IPS-20b (cell line): ENCODE measurements around the gene PCGF1.
A peak's percentile ranks its signal among the peaks of the same experiment; 100 is the strongest.

Experiments
- H3K27ac ChIP-seq: one replicate; pipeline ENCODE4 v1.5.1; 2013; ENCODE audit warnings: low read length
- H3K27me3 ChIP-seq: 2 replicates; pipeline ENCODE4 v1.6.1; 2013; ENCODE audit warnings: mild to moderate bottlenecking, low read length, inconsistent platforms; ENCODE audit not compliant: insufficient read depth
- H3K36me3 ChIP-seq: 2 replicates; pipeline ENCODE4 v1.6.1; 2013; ENCODE audit warnings: low read depth, mild to moderate bottlenecking, inconsistent platforms, low read length, moderate library complexity; ENCODE audit not compliant: insufficient read depth
- H3K4me1 ChIP-seq: 2 replicates; pipeline ENCODE4 v1.6.1; 2013; ENCODE audit warnings: mild to moderate bottlenecking, control low read depth, inconsistent platforms, low read length, moderate library complexity; ENCODE audit not compliant: insufficient read depth
- H3K4me3 ChIP-seq: 2 replicates; pipeline ENCODE4 v1.5.1; 2013; ENCODE audit warnings: mild to moderate bottlenecking, low read length, inconsistent platforms
- H3K9ac ChIP-seq: 2 replicates; pipeline ENCODE4 v1.6.1; 2013; ENCODE audit warnings: low read depth, mild to moderate bottlenecking, inconsistent platforms, low read length, moderate library complexity
- H3K9me3 ChIP-seq: 2 replicates; pipeline ENCODE4 v1.6.1; 2013; ENCODE audit warnings: mild to moderate bottlenecking, low read depth, low read length, inconsistent platforms; ENCODE audit not compliant: insufficient read depth

Gene PCGF1

GRCh38 chr2:74534411-74534810 lies 26.9 kb upstream of the PCGF1 start:
- Histone ChIP-seq H3K4me1 (no peaks in the 10 kb centered on the region), H3K9me3 (no peaks in the 10 kb centered on the region), H3K27ac (no peak overlapping the region), H3K27me3 (peaks cover 6% of the 10 kb centered on the region; the same call in 1 of the 2 replicates), H3K36me3 (peaks cover 35% of the 10 kb centered on the region), H3K4me3 (no peak overlapping the region), H3K9ac (no peak overlapping the region)

- peaks cover 6% of the 10 kb centered on the region; the same call in 1 of the 2 replicates for H3K27me3 ChIP-seq
- no peak overlapping the region for H3K9ac ChIP-seq
- no peaks in the 10 kb centered on the region for H3K9me3 ChIP-seq
- H3K36me3 ChIP-seq: peaks cover 35% of the 10 kb centered on the region
- H3K27ac ChIP-seq: no peak overlapping the region
- no peak overlapping the region for H3K4me3 ChIP-seq
- no peaks in the 10 kb centered on the region for H3K4me1 ChIP-seq
Measured at GRCh38 chr2:74533464-74533863, 26.0 kb upstream of the PCGF1 start.

GRCh38 chr2:74532222-74532621 lies 24.7 kb upstream of the PCGF1 start:
- Histone ChIP-seq H3K27ac (no peak overlapping the region), H3K9ac (no peak overlapping the region), H3K4me1 (no peaks in the 10 kb centered on the region), H3K27me3 (peaks cover 6% of the 10 kb centered on the region; the same call in 1 of the 2 replicates), H3K9me3 (no peaks in the 10 kb centered on the region), H3K36me3 (peaks cover 46% of the 10 kb centered on the region), H3K4me3 (no peak overlapping the region)

- Histone ChIP-seq H3K4me3 (no peak overlapping the region), H3K36me3 (peaks cover 52% of the 10 kb centered on the region)
Measured at GRCh38 chr2:74531666-74532065, 24.2 kb upstream of the PCGF1 start.

GRCh38 chr2:74530239-74531187 lies 23.0 kb upstream of the PCGF1 start:
- Histone ChIP-seq H3K4me3 (peak overlapping the region; percentile 99), H3K36me3 (peaks cover 61% of the 10 kb centered on the region), H3K4me1 (no peaks in the 10 kb centered on the region), H3K9me3 (no peaks in the 10 kb centered on the region), H3K9ac (peak overlapping the region; percentile 75; the same call in 1 of the 2 replicates), H3K27me3 (peaks cover 6% of the 10 kb centered on the region; the same call in 1 of the 2 replicates), H3K27ac (no peak overlapping the region)

More at GRCh38 chr2:74531666-74532065, 24.2 kb upstream of the PCGF1 start:
- Histone ChIP-seq H3K9me3 (no peaks in the 10 kb centered on the region), H3K27ac (no peak overlapping the region), H3K4me1 (no peaks in the 10 kb centered on the region), H3K9ac (no peak overlapping the region), H3K27me3 (peaks cover 6% of the 10 kb centered on the region; the same call in 1 of the 2 replicates)

- H3K9me3 ChIP-seq: no peaks in the 10 kb centered on the region
- peak within 1 kb of the TSS; percentile 97 for H3K9ac ChIP-seq
- H3K4me3 ChIP-seq: peak within 1 kb of the TSS; percentile 99
- peaks cover 61% of the 10 kb centered on the region for H3K36me3 ChIP-seq
- peaks cover 6% of the 10 kb centered on the region; the same call in 1 of the 2 replicates for H3K27me3 ChIP-seq
- H3K4me1 ChIP-seq: no peaks in the 10 kb centered on the region
- peak within 1 kb of the TSS; percentile 53 for H3K27ac ChIP-seq
Measured at GRCh38 chr2:74529357-74530238, 22.1 kb upstream of the PCGF1 start, which contains the start of the genes AUP1 and HTRA2. Gene AUP1 (minus strand): TSS chr2:74529706. CDS start chr2:74529629, 77 bp downstream. Gene HTRA2 (plus strand): TSS chr2:74529933. CDS start chr2:74530007, 74 bp downstream.

DNA sequence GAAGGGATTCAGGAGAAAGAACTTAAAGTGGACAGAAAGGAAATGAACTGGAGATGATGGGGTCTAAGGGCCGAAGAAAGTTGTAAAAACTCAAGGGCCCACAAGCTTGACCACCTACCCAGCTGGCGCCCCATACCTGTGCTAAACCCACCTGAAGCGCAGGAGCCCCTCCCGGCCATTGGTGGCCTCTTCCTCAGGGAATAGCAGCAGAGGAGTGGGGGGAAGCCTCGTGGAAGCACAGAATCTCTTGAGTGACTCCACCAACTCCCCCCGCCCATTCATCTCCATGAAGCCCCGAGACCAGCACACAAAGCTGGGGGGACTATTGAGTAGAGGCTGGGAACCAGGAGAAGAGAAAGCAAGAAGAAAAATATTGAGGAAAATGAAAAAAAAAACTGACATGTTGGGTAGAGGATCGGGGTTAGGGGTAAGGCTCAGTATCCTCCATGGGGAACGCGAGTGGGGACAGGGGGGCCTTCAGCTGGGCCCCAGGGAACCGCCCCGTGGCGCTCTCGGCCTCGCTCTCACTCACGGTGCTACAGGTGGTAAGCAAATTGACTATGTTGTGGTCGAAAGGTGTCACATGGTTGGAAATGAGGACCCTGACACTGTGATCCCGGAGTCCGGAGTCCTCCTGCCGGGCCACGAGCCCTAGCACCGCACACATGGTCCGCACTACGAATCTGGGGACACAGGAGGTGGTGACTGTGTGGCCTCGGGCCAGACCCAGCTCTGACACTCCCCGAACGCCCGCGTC lies 21.3 kb upstream of the PCGF1 start:
- Histone ChIP-seq H3K27me3 (peaks cover 7% of the 10 kb centered on the region; the same call in 1 of the 2 replicates), H3K36me3 (peaks cover 53% of the 10 kb centered on the region), H3K4me3 (peak overlapping the region; percentile 99), H3K9ac (peak overlapping the region; percentile 97), H3K4me1 (no peaks in the 10 kb centered on the region), H3K9me3 (no peaks in the 10 kb centered on the region), H3K27ac (peak overlapping the region; percentile 53)

DNA sequence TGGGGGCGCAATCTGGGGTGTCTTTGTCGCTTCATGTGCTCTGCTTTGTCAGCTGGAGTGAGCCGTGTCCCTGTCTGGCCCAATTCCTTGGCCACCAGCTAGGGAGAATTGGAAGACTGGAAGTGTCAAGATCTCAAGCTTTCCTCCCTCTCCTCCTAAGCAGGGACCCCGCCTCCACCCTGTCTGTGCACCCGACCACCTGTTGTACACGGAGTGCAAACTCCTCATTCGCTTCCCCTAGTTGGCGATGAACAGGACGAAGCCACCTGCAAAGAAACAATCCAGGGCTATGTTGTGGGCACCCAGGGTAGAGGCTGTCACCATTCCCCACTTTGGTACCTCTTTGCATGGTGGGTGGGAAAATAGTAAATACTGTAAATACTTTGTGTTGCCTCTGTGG lies 20.2 kb upstream of the PCGF1 start:
- H3K9me3 ChIP-seq: no peaks in the 10 kb centered on the region
- H3K36me3 ChIP-seq: peaks cover 42% of the 10 kb centered on the region
- no peak overlapping the region for H3K9ac ChIP-seq
- no peaks in the 10 kb centered on the region for H3K4me1 ChIP-seq
- no peak overlapping the region for H3K27ac ChIP-seq
- H3K4me3 ChIP-seq: no peak overlapping the region
- H3K27me3 ChIP-seq: peaks cover 17% of the 10 kb centered on the region

DNA sequence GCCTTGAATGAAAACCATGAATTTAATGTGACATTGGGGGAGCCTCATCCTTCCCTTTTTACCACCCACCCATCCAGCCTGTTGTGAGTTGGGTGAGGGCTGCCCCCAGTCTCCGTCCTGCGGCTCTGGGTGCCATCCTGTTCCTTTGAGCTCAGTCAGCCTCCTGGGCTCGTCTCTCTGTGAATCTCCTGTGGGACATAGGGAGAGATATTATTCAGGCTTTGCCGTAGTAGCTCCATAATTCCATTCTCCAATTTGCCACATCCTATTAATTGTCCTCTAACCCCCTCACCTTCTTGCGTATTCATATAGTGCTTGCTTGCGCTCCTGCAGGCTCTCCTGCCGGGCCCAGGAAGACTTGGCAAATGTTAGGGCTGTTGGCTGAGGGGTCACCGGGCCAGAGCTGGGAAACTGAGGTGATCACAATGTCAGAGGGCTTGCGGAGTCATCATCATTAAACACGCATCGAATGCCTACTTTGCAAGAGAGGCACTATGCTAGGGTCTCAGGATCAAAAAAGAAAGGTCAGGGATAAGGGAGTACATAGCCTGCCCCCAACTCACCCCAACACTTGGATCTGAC lies 19.2 kb upstream of the PCGF1 start:
- peaks cover 27% of the 10 kb centered on the region for H3K27me3 ChIP-seq
- no peak overlapping the region for H3K9ac ChIP-seq
- peaks cover 32% of the 10 kb centered on the region for H3K36me3 ChIP-seq
- no peaks in the 10 kb centered on the region for H3K4me1 ChIP-seq
- H3K4me3 ChIP-seq: no peak overlapping the region
- no peak overlapping the region for H3K27ac ChIP-seq
- no peaks in the 10 kb centered on the region for H3K9me3 ChIP-seq

- no peaks in the 10 kb centered on the region for H3K4me1 ChIP-seq
- no peak within 1 kb of the TSS for H3K9ac ChIP-seq
- no peaks in the 10 kb centered on the region for H3K9me3 ChIP-seq
- no peak within 1 kb of the TSS for H3K4me3 ChIP-seq
- no peak within 1 kb of the TSS for H3K27ac ChIP-seq
- H3K36me3 ChIP-seq: peaks cover 26% of the 10 kb centered on the region
- peaks cover 34% of the 10 kb centered on the region for H3K27me3 ChIP-seq
Measured at GRCh38 chr2:74525717-74526648, 18.5 kb upstream of the PCGF1 start, which contains the start of gene DQX1. Gene DQX1 (minus strand): TSS chr2:74526231. CDS start chr2:74525729, 502 bp downstream.
